T47D (cell line): ENCODE results near the gene SLC7A4.

ENCODE experiments used
- DNase-seq, 2 experiments: peaks; one replicate each; pipeline versions ENCODE4 v3.0.0 to v3.0.0-alpha.2; 2011 to 2012; ENCODE audit warnings: low read depth in 1 of 2, low spot score in 1 of 2
- JUND ChIP-seq: IDR thresholded peaks from 2 replicates; pipeline ENCODE4 v1.6.1; 2012; ENCODE audit warnings: low read depth
- in situ Hi-C: cut with HindIII; loops from 2 replicates; pipeline ENCODE4 v1.10.0; 2016; ENCODE audit warnings: low sequenced_read_pairs, low pct_unique_long_range_greater_than_20kb

SLC7A4 gene

GRCh38 chr22:20994128-20994901, 38.0 kb downstream of the SLC7A4 start:
- no peak for TF ChIP-seq JUND
- DNase-seq, result no peak
- in situ Hi-C loops, result no loop called here

GRCh38 chr22:20993304-20994127, 38.8 kb downstream of the SLC7A4 start:
- DNase-seq, result no peak
- in situ Hi-C loops, result no loop called here
- TF ChIP-seq JUND, result no peak

GRCh38 chr22:20992456-20993303, 39.7 kb downstream of the SLC7A4 start:
- in situ Hi-C loops, result no loop called here
- no peak for DNase-seq
- no peak for TF ChIP-seq JUND

- in situ Hi-C loops, result no loop called here
- no peak for TF ChIP-seq JUND
- no peak for DNase-seq
Observed at GRCh38 chr22:20992056-20992442, 40.3 kb downstream of the SLC7A4 start.

- in situ Hi-C loops, result no loop called here
- no peak for TF ChIP-seq JUND
- DNase-seq, result no peak
Observed at GRCh38 chr22:20991252-20992055, 40.9 kb downstream of the SLC7A4 start.

GRCh38 chr22:20990184-20991180, 41.9 kb downstream of the SLC7A4 start:
- in situ Hi-C loops, result no loop called here
- TF ChIP-seq JUND, result no peak
- no peak for DNase-seq

- TF ChIP-seq JUND, result no peak
- in situ Hi-C loops, result no loop called here
- DNase-seq, result no peak
Observed at GRCh38 chr22:20989323-20990138, 42.8 kb downstream of the SLC7A4 start.

GRCh38 chr22:20988573-20989322, 43.6 kb downstream of the SLC7A4 start:
- no peak for DNase-seq
- TF ChIP-seq JUND, result no peak
- in situ Hi-C loops, result no loop called here

GRCh38 chr22:20987375-20987774, 45.0 kb downstream of the SLC7A4 start:
- in situ Hi-C loops, result no loop called here
- no peak for DNase-seq
- no peak for TF ChIP-seq JUND

GRCh38 chr22:20986365-20986764, 46.0 kb downstream of the SLC7A4 start:
- in situ Hi-C loops, result no loop called here
- DNase-seq, result no peak
- TF ChIP-seq JUND, result no peak
